ENCODE results near the gene PCSK6.
"Not testable (repeated sequence)": the region's sequence is repeated elsewhere in the genome, so short reads cannot be mapped to it uniquely, and the experiment has no call there.

The PCSK6 gene

DNA sequence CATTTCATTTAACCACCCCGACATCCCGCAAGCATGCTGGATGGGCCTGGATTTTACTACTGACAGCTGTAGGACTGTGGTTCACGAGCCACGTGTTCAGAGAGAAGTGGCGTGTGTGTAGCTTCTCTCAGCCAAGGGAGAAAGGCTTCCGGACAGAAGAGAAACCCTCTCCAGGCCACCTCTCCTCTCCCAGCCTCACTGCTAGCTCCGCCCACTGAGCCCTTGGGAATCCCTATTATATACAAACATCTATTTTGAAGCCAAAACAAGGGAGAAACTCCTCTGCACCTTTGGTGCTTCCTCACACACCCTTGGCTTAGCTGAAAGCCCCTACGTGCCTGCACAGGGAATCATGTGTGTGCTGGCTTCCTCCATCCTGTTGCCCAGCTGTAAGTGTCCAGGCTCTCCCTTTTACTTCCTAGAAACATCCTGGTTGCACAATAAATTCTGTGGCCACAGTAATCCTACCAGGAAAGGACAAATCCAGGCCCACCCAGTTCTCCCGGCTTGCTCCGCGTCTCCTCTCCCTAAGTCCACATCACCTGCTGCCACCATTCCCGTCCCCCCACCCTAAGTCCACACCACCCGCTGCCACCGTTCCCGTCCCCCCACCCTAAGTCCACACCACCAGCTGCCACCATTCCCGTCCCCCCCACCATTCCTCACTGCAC lies 30.5 kb downstream of the PCSK6 start:
- DNase-seq: no peak

DNA sequence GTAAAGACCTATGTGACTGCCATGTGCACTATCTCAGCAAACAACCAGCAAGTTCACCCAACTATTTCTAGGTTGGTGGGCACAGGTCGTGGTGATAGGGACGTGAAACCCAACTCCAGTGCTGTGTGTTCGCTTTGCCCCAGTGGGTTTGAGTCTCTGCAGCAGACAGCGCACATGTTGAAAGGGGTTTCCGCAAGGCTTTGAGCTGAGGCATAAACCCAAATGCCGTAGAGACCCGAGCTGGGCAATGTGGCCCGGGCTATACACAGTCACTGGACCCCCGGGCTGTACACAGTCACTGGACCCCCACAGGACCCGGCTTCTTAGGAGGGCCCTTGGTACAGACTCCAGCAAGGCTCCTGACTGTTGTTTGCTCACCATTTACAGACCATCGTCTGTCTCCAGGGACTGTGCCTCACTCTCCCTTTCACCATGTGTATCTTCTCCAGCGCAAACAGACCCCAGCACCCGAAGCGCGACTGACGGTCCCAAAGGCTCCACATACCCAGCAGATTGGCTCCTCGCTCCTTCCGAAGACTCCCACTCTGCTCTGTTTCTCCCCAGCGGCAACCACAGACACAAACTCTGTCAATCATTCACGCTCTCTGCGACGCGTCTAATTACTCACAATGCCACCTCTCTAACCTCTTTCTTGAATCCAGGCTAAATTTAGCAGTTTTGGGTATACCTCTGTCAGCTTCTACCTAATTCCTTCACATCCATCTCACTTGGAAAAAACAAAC lies 31.2 kb downstream of the PCSK6 start:
- DNase-seq: no peak

DNA sequence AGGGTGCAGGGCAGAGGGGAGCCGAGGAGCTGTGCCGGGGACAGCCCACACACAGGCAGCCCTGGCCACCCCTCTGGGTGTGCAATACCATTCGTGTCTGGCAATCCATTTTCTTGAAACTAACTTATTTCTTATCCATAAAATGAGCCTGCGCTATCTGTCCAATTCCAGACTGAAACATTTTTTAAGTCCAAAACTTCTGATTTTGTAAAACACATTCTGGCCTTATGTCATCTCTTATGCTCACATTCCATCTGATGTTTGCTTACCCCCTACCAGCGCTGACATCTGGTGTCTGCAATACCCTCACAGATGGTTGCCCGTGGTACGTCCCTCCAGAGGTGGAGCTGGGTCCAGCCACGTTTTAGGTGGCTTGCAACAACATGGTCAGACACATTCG lies 31.8 kb downstream of the PCSK6 start:
- no peak for DNase-seq

DNA sequence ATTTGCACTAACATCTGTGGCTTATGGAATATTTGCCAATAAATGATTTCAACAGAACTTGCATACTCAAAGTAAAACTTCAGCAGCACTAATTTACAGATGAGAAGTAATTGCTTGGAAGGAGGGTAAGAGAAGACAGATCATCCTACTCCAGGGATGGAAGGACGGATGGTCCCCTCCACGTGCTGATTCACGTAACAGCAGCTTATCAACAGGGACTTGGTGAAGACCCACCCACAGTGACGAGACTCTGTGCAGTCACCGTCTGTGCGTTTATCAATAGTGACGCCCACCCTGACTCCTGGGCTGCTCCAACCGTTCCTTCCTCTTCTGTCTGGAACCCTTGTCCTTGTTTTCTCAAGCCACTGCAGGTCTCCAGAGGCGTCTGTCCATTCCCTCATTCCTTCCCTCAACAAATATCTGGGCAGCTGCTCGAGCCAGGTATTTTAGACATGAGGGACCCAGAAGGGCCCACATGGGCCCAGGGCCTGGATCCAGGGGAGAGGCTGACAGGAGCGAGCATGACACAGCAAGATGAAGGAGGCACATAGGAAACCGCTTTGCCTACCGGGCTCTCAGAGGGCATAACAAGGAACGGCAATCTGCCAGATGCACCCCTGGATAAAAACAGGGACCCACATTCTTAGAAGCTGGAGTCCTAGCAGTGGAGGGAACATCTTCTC lies 33.3 kb downstream of the PCSK6 start:
- DNase-seq: no peak

DNA sequence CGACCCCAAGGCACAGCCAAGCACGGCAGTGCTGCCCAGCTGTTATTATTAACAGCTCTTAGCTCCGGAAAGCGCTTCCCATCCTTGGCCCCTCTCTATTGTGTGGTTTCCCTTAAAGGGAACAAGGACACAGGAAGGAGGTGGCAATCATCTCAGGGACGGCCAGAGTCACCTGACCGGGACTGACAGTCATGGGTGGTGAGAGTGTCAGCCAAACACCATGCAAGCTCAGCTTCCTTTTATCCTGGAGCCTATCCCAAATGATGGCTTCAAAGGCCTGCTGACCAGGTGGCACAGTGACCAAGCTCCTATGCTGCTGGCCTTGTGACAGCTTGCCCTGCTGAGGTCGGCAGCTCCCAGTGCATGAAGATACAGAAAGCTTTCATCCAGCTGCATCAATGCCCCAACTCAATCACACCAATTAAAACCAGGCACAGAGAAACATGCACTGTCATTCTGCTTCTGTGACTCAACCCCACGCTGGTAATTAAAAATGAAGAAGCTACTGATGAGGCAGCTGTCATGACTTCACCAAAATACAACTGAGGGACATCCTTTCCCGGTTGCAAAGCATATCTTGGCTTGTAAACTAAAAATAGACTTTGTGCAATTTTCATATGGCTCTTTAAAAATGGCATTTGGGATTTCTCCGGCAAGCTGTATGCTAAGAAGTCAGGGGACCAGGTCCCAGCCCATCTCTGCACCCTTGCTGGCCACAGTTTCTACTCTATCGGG lies 34.0 kb downstream of the PCSK6 start:
- DNase-seq: no peak

DNA sequence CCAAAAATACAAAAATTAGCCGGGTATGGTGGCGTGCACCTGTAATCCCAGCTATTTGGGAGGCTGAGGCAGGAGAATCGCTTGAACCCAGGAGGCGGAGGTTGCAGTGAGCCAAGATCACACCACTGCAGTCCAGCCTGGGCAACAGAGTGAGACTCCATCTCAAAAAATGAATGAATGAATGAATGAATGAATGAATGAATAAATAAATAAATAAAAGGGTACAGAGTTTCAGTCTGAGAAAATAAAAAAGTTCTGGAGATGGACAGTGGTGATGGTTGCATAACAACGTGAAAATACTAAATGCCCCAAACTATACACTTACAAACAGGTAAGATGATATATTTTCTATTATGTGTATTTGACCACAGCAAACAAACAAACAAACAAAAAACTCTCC lies 34.7 kb downstream of the PCSK6 start:
- DNase-seq: not testable (repeated sequence)

DNA sequence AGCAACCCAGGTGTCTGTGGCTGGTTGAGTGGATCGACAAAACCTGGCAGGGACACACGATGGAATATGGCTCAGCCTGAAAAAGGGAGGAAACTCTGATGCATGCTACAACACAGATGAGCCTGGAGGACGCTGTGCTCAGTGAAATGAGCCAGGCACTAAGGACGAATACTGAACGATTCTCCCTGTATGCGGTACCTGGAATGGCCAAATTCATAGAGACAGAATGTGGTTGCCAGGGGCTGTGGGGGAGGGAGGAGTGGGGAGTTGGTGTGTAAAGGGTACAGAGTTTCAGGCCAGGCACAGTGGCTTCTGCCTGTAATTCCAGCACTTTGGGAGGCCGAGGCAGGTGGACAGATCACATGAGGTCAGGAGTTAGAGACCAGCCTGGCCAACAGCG lies 35.1 kb downstream of the PCSK6 start:
- no peak for DNase-seq

DNA sequence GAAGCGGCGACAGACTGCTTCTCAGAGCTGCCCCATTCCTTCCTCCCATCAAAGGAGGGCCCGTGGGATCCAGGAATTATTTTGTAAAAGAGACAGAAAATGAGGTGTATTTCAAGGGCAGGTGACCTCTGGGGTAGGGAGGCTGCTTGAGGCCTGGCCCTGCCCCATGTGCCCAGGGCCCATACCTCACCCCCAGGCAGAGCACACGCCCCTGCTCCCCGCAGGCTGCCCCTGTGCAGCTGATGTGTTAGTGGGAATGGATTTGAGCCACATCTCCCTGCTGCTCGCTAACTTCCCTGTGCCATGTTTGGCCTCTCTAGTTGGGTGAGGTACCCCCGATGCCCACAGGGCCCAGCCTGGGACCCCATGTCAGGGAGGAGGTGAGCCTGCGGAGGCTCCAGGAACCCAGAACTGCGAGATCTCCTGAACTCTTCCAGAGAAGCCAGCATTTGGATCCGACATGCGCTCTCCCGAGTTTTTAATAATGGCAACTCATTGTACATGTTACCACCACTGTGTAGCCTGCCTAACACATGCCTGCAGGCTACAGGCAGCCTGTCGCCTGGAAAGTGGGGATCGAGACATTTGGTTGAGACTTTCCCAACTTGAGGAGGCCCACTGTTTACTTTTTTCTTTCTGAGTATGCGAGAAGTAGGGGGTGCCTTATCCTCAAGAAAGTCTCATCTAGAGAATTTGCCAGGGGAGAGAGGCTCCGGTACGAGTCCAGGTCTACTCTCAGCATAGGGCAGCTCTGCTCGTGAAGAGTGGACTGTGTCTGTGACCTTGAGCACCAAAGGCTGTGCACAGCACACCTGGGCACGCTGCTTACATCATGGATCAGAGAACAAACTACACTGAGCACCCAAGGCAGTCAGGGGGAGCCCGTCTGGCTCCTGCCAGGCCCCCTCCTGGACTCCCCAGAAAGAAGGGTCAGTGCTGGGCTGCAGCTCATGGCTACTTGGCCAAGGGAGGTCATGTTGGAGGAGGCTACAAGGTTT lies 36.1 kb downstream of the PCSK6 start:
- no peak for DNase-seq

DNA sequence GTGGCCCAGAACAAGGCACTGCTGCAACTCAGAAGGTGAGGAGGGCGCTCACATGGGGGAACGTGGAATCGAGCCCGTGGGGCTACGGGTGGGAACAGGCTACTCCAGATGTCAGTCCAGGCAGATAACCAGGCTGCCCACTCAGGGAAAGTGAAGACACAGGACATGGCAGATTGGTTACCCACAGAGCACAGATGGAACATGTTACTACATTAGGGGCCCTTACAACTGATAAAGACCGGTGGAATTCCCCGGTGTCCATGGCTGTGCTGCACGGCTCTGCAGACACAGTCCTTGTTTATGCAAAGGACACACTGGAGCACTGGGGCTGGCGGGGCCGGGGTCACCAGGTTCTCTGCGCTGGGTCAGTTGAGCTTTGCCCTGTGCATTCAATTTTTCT lies 36.9 kb downstream of the PCSK6 start:
- no peak for DNase-seq

DNA sequence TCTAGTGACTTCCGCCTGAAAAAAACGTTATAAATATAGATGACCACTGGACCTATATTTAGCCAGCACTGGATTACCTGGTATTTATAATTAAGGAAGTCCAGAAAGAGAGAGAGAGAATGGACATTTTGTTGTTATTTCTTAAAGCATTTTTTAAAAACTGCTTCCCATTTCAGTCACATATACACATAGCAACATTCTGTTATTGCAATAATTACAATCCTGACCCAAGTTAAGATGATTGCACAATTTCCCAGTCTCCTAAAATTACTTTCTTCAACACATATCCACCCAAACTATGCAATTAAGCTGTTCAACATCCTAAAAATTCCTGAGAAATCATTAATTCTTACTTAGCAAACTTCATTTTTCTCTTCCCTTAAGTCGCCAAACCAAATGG lies 37.7 kb downstream of the PCSK6 start:
- DNase-seq: no peak

DNA sequence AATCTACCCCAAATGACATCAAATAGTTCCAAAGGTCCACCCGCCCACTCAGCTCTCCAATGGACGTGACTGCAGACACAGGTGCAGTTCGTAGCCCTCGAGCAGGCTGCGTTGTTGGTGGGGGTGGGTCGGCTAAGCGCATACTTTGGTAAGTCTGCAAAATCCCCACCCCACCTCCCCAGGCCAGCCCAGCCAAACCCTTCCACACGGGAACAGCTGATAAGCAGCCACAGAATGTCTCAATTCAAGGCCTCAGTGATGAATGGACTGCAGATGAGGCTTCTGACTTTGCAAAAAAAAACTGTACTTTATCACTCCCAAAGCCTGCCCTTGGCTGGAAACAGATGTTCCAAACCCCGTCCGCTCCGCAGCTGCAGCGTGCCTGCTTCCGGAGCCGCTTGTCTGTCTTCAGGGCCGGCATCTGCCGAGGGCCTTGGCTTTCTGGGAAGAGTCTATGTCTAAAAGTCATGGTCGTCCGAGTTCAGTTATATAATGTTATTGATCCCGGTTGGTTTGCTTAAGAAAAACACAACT lies 38.2 kb downstream of the PCSK6 start:
- no peak for DNase-seq

DNA sequence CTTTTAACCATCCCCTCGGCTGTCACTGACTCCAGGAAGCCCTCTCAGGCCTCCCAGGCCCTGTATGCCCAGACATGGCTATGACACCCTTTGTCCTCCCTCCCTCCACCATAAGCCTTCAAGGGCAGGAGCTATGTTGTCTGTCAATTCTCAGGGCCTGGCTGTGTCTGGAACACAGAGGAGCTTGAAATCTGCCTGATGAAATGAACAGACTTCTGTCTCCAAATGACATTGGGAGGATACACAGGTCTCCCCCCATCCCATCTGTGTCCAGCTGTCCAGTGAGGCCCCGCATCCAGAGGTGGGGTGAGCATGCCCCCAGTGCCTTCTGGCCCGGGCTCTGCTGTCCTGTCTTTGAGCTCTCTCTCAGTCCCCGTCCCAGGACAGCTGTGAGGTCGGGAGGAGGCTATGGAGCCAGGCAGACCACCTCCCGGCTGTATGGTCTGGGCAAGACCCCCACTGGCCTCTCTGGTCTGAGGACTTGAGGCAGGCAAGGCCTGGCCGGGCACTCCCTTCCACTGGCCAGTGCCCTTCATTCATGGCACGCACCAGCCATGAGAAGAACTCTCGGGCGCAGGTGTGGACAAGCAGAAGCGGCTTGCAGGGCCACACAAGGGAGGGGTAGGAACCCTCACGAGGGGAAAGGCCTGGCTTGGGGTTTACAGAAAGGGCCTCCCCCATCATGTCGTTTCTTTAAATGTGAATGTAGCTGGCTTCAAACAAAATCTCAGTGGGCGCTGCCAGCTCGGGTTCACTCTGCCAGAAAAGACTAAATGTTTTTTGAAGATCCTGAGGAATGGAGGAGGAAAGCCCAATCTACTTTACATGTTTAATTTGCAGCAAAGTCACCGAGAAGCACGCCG lies 38.9 kb downstream of the PCSK6 start:
- DNase-seq: no peak

DNA sequence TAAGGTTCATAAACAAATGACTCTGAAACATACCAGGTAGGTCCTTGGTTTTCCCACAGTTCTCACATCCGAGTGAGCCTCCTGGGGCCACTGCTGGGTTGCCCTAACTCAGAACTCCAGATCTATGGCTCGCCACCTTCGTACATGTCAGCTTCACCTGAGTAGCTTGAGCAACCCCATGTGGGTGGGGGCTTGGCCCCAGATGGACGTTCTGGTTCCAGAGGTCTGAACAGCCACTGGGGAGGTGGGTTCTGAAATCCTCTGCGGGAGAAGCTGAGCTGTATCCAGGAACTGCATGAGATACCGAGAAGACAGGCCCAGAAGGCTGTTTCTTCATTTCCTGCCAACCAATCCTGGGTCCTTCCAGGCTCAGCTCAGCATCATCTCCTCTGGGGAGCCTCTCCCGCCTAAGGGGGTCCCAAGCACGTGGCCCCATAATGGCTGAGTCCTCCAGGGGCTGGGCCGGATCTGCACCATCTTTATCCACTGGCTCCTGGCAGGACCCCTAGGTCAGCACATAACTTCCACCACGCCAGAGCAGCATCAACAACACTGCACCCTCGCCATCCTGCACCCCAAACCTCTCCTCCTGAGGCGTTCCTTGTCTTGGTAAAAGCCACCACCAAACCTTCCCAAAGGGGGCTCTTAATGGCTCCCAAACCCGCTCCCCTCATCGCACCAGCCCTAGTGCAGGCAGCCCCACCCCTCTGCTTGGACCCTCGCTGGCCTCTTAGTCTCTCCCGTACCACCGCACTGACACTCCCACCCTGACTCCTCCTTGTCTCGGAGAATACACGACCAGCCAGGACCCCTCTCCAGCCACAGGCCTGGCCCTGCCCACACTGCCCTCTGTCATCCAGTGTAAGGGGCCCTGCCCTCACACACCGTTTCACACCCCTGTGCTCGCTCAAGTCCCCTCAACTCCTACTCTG lies 39.8 kb downstream of the PCSK6 start:
- no peak for DNase-seq

DNA sequence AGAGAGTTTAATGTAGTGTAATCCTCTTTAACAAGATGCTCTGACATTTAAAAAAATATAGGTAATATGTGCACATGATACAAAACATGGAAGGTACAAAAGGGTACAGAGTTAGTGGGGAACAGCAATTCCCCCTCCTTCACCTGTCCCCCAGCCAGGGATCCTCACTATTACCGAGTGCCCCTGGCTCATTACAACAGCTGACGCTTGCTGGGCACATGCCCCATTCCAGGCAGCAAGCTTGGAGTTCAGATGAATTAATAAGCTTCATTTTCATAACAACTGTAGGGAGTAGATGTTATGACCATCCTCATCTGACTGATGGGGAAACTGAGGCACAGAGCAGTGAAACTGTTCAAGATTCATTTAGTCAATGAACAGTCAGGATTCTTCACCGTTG lies 41.2 kb downstream of the PCSK6 start:
- no peak for DNase-seq

DNA sequence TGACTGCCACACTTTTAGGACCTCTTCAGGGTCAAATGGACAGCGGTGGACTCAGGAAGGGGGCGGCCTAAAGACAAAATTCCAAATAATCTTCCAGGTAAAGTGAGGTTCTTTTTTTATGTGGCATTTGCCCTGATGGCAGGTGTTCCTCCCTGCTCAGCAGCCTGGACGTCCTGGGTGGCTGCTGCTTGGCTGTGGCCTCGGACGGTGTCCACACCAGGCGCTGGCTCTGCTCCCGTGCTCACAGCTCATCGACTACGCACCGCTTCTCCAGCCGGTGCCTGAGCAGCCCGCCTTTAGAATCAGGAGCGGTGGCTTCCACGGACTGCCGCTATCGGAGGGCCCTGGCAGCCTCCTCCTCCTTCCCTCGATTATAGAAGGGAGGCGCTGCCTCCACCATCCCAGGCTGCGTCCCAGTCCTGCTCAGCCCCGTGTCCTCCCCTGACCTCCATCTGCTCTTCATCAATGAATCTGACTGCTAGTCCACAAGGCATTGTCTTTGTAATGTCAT lies 41.9 kb downstream of the PCSK6 start:
- DNase-seq: no peak

DNA sequence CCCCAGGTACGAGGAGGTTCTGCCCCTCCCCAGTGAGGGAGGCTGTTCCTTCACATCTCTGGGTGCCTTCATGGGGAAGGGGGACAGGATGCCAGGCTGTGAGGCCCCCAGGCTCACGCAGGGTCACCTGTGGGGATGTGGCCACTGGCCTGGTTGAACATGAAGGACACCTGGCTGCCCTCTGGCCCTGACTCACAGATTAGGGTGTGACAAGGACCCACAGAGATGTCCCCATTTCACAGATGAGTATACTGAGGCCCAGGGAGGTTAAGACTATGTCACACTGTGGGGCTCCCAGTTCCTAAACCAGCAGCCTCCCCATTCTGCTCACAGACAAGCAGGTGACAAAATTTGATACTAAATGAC lies 42.4 kb downstream of the PCSK6 start:
- DNase-seq: no peak

DNA sequence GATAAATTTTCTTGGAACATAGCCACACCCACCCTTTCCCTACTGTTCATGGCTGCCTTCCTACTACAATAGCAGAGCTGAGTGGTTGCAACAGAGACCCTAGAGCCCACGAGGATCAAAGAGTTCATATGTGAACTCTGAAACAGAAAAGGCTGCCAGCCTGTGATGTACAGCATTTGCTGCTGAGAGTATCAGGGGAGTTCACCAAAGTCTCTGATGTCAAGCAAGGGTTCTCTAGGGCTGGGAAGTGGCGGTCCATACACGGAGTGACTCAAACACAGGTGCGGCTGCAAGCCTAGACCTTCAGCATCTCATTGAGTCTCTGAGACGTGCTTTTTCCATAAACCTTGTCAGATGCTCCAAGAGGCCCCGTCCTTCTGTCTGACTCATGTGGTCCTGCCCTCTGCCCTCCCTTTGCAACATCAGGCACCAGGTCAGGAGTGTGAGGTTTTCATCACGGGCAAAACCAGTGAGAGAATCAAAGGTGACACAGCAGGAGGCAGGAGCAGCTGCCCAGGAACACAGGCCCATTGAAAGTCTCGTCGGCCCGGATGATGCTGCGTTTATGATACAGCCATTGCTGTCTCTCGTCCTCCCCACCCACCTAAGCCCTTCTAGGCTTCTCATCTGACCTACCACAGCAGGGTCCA lies 42.9 kb downstream of the PCSK6 start:
- no peak for DNase-seq

DNA sequence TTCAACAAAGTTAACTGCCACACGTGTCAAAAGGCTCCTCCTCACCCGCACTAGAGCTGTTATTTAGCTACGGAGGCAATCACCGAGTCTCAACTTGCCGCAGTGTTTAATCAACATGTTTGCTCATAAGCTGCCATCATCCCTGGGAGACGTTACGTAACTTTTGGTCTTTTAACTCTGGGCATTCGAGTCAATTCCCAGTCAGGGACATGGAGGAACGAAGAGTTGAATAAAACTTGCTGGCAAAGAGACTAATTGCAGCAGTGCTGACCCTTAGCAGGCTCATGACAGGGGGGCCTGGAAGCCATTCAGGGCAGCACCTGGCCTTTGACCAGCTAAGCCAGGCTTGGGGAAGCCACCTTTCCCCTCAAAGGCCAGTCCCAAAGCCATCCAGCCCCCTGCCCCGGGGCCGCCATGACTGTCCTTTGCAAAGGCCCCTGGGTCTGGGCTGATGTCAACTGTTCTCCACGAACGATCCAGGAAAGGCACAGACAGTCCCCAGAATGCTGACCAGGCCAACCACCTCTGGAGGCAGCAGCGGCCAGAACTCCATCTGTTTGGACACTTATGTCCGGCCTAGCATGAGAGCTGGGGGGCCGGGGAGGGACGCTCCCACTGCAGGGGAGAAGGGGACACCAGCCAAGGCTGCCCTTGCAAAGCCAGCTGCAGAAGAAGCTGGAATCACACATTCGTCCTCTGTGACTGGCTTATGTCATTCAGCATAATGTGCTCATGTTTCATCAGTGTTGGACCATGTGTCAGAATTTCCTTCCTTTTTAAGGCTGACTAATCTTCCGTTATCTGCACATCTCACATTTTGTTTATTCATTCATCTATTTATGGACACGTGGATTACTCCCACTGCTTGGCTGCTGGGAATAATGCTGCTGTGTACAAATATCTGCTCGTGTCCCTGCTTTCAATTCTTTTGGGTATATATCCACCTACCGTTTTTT lies 43.7 kb downstream of the PCSK6 start:
- DNase-seq: no peak
